Measurements from ENCODE around the gene OBSCN. TPM values are rescaled to one million over a fixed set of nuclear protein-coding genes. Genes with fewer than 3 reads are reported as not detected.

Gene OBSCN
- total RNA-seq, 1 experiment from 2014 or later = 29.1 TPM

- Histone ChIP-seq H3K27ac (ENCODE audit: low read length) (no peak overlapping the region), H2AFZ (ENCODE audit: low read length) (no peak overlapping the region), H3K9me3 (ENCODE audit: low read length) (no peaks in the 10 kb centered on the region), H3K4me1 (ENCODE audit: insufficient read depth, low read length) (no peaks in the 10 kb centered on the region), H3K4me3 (ENCODE audit: low read length) (no peak overlapping the region), H3K79me2 (ENCODE audit: low read length) (no peaks in the 10 kb centered on the region), H3K4me2 (ENCODE audit: low read length) (no peak overlapping the region), H4K20me1 (ENCODE audit: low read length) (no peaks in the 10 kb centered on the region), H3K36me3 (ENCODE audit: low read depth, low read length) (no peaks in the 10 kb centered on the region), H3F3A (ENCODE audit: low read length, unreplicated experiment) (no peaks in the 10 kb centered on the region), H3K9me2 (replicated peaks; ENCODE audit: low read length) (no peaks in the 10 kb centered on the region), H3K9ac (ENCODE audit: low read length) (no peak overlapping the region), H3K27me3 (ENCODE audit: low read length) (no peaks in the 10 kb centered on the region)
- DNase-seq = no peak
- BruUV-seq (replicated peaks) = no TSS peak
- TF ChIP-seq EZH2 (IDR thresholded peaks at IDR 0.05; ENCODE audit: low read length, unreplicated experiment) (no peak), EZH2phosphoT487 (IDR thresholded peaks at IDR 0.05; ENCODE audit: borderline replicate concordance, low read length) (no peak), CTCF (conservative IDR thresholded peaks at IDR 0.05; ENCODE audit: low read depth, low read length) (no peak)
- ChIA-PET POLR2A (ENCODE audit: unreplicated experiment) (no interaction called here), CTCF (no interaction called here)
- intact Hi-C loops (cut with micrococcal nuclease) = no loop called here
- ATAC-seq = no peak
These were observed 179.5 kb downstream of the OBSCN start for GRCh38 chr1:228387321-228387720.

GRCh38 chr1:228390649-228391048 lies 182.8 kb downstream of the OBSCN start:
- ChIA-PET CTCF (interaction anchor here (0.6 kb wide), 1 partner anchor 177 kb away, joined by 3 read pairs; no protein-coding TSS in a partner anchor), POLR2A (ENCODE audit: unreplicated experiment) (no interaction called here)
- TF ChIP-seq CTCF (conservative IDR thresholded peaks at IDR 0.05; ENCODE audit: low read depth, low read length) = no peak
- TF ChIP-seq EZH2phosphoT487 (IDR thresholded peaks at IDR 0.05; ENCODE audit: borderline replicate concordance, low read length) = no peak
- TF ChIP-seq EZH2 (IDR thresholded peaks at IDR 0.05; ENCODE audit: low read length, unreplicated experiment) = no peak
- no peaks in the 10 kb centered on the region for H3K4me1 ChIP-seq (ENCODE audit: insufficient read depth, low read length)
- intact Hi-C loops (cut with micrococcal nuclease) = loop anchor here (5.0 kb wide), 1 partner anchor 67 kb away; a partner anchor contains a TSS
- no peaks in the 10 kb centered on the region for H3K9me3 ChIP-seq (ENCODE audit: low read length)
- peaks cover 22% of the 10 kb centered on the region; the same call in 1 of the 2 replicates for H3K36me3 ChIP-seq (ENCODE audit: low read depth, low read length)
- H3K4me2 ChIP-seq (ENCODE audit: low read length) = no peak overlapping the region
- H3K79me2 ChIP-seq (ENCODE audit: low read length) = no peaks in the 10 kb centered on the region
- BruUV-seq (replicated peaks) = no TSS peak
- no peaks in the 10 kb centered on the region for H3K9me2 ChIP-seq (replicated peaks; ENCODE audit: low read length)
- H3F3A ChIP-seq (ENCODE audit: low read length, unreplicated experiment) = no peaks in the 10 kb centered on the region
- H3K4me3 ChIP-seq (ENCODE audit: low read length) = no peak overlapping the region
- no peak for ATAC-seq
- H2AFZ ChIP-seq (ENCODE audit: low read length) = no peak overlapping the region
- no peaks in the 10 kb centered on the region for H4K20me1 ChIP-seq (ENCODE audit: low read length)
- DNase-seq = no peak
- no peak overlapping the region for H3K9ac ChIP-seq (ENCODE audit: low read length)
- no peaks in the 10 kb centered on the region for H3K27me3 ChIP-seq (ENCODE audit: low read length)
- no peak overlapping the region for H3K27ac ChIP-seq (ENCODE audit: low read length)

GRCh38 chr1:228391411-228392020 lies 183.7 kb downstream of the OBSCN start:
- H3K4me2 ChIP-seq (ENCODE audit: low read length) = no peak overlapping the region
- POLR2A ChIA-PET (ENCODE audit: unreplicated experiment) = no interaction called here

More at GRCh38 chr1:228391411-228392020, 183.7 kb downstream of the OBSCN start:
- Histone ChIP-seq H3K36me3 (ENCODE audit: low read depth, low read length) (peaks cover 30% of the 10 kb centered on the region; the same call in 1 of the 2 replicates), H3K9ac (ENCODE audit: low read length) (no peak overlapping the region), H3K79me2 (ENCODE audit: low read length) (no peaks in the 10 kb centered on the region), H3K4me3 (ENCODE audit: low read length) (no peak overlapping the region), H2AFZ (ENCODE audit: low read length) (no peak overlapping the region), H3K9me3 (ENCODE audit: low read length) (no peaks in the 10 kb centered on the region), H3K4me1 (ENCODE audit: insufficient read depth, low read length) (no peaks in the 10 kb centered on the region), H3K27ac (ENCODE audit: low read length) (no peak overlapping the region), H4K20me1 (ENCODE audit: low read length) (no peaks in the 10 kb centered on the region), H3K9me2 (replicated peaks; ENCODE audit: low read length) (no peaks in the 10 kb centered on the region), H3K27me3 (ENCODE audit: low read length) (no peaks in the 10 kb centered on the region), H3F3A (ENCODE audit: low read length, unreplicated experiment) (no peaks in the 10 kb centered on the region)
- BruUV-seq (replicated peaks) = no TSS peak
- ATAC-seq (peak; percentile 11; the same call in 1 of the 2 replicates), DNase-seq (no peak)
- intact Hi-C loops (cut with micrococcal nuclease) = loop anchor here (5.0 kb wide), 1 partner anchor 66 kb away; a partner anchor contains a TSS
- TF ChIP-seq EZH2phosphoT487 (IDR thresholded peaks at IDR 0.05; ENCODE audit: borderline replicate concordance, low read length) (no peak), CTCF (conservative IDR thresholded peaks at IDR 0.05; ENCODE audit: low read depth, low read length) (no peak), EZH2 (IDR thresholded peaks at IDR 0.05; ENCODE audit: low read length, unreplicated experiment) (no peak)
- CTCF ChIA-PET = interaction anchor here (0.6 kb wide), 1 partner anchor 178 kb away, joined by 3 read pairs; no protein-coding TSS in a partner anchor

Data from PC-3 (cell line).